HEK293T (cell line): ENCODE data around the gene FUZ.
A peak's percentile ranks its signal among the peaks of the same experiment; 100 is the strongest.

Experiments used
- ARNT ChIP-seq: fragments of 450-650 bp; IDR thresholded peaks from 2 replicates; pipeline ENCODE4 v1.6.1; 2017; ENCODE audit warnings: mild to moderate bottlenecking
- BHLHE40 ChIP-seq: fragments of 450-650 bp; IDR thresholded peaks from 2 replicates; pipeline ENCODE4 v1.6.1; 2016; ENCODE audit warnings: mild to moderate bottlenecking, moderate library complexity, borderline replicate concordance
- L3MBTL2 ChIP-seq: fragments of 450-650 bp; conservative IDR thresholded peaks from 2 replicates; pipeline ENCODE4 v1.6.1; 2016; ENCODE audit warnings: mild to moderate bottlenecking
- SP1 ChIP-seq: fragments of 450-650 bp; IDR thresholded peaks from 2 replicates; pipeline ENCODE4 v1.6.1; 2017
- SUZ12 ChIP-seq: fragments of 450-650 bp; IDR thresholded peaks from 2 replicates; pipeline ENCODE4 v1.6.1; 2016; ENCODE audit warnings: mild to moderate bottlenecking

DNA sequence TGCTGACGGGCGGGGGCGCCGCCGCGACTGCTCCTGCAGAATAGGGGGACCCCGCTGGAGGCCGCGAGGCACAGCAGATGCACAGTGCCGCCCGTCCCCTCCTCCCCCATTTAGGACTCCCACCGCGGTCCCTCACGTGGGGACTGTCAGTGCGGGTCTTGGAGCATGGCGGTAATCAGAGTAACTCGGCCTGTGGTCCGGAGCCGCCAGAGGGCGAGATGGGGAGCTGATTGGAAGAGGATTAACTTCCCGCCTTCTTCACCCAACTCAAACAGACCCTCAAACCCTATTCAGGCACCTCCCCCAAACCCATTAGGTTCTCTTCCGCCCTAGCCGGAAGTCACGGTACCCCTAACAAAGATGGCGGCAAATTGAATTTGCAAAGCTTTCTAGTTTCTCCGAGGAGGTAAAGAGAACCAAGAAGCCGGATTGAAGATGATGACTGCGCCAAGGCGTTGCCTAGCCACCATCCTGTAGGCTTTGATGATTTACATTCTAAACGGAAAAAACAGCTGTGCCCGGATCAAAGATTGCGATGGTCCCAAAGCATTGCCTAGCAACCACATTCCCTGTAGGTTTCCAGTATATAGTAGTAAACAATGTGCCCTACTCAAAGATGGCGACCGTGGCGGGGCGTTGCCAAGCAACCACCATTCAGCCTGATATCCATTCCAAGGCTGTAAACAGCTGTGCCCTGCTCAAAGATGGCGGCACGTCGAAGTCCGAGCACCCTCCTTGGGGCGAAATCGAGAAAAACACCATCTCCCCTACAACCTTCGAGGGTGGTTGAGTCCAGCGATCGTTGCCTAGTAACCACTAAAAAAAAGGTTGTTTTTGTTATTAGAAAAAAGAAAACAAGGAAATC lies at the start of gene FUZ:
- no peak for TF ChIP-seq SUZ12
- TF ChIP-seq ARNT, result no peak
- TF ChIP-seq L3MBTL2, result peak; percentile 75
- TF ChIP-seq BHLHE40, result no peak
- no peak for TF ChIP-seq SP1
